Body of pancreas (tissue), 4 donors: ENCODE results near the gene SMC1A. TPM values are rescaled to one million over a fixed set of nuclear protein-coding genes. Genes with fewer than 3 reads are reported as not detected.
"Not testable (repeated sequence)": the region's sequence is repeated elsewhere in the genome, so short reads cannot be mapped to it uniquely, and the experiment has no call there.

Experiments used
- ATAC-seq: fragments of 150-250 bp; one replicate; pipeline ENCODE4 v1.9.1; 2016
- DNase-seq, 4 donors: peaks; one replicate each; pipeline ENCODE4 v3.0.0-alpha.2; 2019
- H3K27ac ChIP-seq, 4 donors: fragments of 200-600 bp; sonication (generic); 1 replicate in 3 of 4; 2 replicates in 1 of 4; pipeline versions ENCODE4 v1.5.1 to v1.6.1; 2016 to 2019; ENCODE audit warnings: mild to moderate bottlenecking in 1 of 4, mixed read lengths in 1 of 4, moderate library complexity in 1 of 4
- H3K27me3 ChIP-seq, 2 donors: fragments of 200-600 bp; sonication (generic); one replicate each; pipeline ENCODE4 v1.6.0; 2016; ENCODE audit warnings: mild to moderate bottlenecking in 1 of 2
- H3K36me3 ChIP-seq, 2 donors: fragments of 200-600 bp; sonication (generic); replicated peaks in 1 of 2; 2 replicates each; pipeline ENCODE4 v1.5.1; 2016; ENCODE audit warnings: low read depth in 2 of 2; ENCODE audit not compliant: insufficient read depth in 1 of 2
- H3K4me1 ChIP-seq: fragments of 200-600 bp; sonication (generic); one replicate; pipeline ENCODE4 v1.6.0; 2016
- H3K4me3 ChIP-seq, 2 donors: fragments of 200-600 bp; sonication (generic); 1 replicate in 1 of 2; 2 replicates in 1 of 2; pipeline ENCODE4 v1.5.1; 2016 to 2019
- H3K9me3 ChIP-seq, 3 donors: fragments of 200-600 bp; sonication (generic); 1 replicate in 2 of 3; 2 replicates in 1 of 3; pipeline ENCODE4 v1.5.1; 2016
- POLR2A ChIP-seq, 3 donors: fragments of 450-650 bp; IDR thresholded peaks; one replicate each; pipeline ENCODE4 v1.6.1; 2016; ENCODE audit warnings: antibody characterized with exemption in 3 of 3, mild to moderate bottlenecking in 2 of 3
- WGBS, 2 donors: methylation state at CpG; one replicate each; pipeline ENCODE4 v1.1.5; 2017; 5-methylcytosine and 5-hydroxymethylcytosine counted together
- intact Hi-C: fragments of 100-400 bp; cut with DNase I; formaldehyde crosslinking; loops from one replicate; pipeline ENCODE4 v1.15.1; 2023
- total RNA-seq, 2 donors: library from RNA; depleted of rRNA; stranded (reverse); fragments of >200 nt; gene quantifications; one replicate each; pipeline ENCODE4 v1.1.0, GENCODE V29; 2016
- TF ChIP-seq, protein P1 (sequence below), 7 experiments: fragments of 450-650 bp in 4 of 7; fragments of 200-600 bp in 3 of 7; sonication (generic) in 3 of 7; IDR thresholded peaks; one replicate each; pipeline ENCODE4 v1.5.1; 2016 to 2019; ENCODE audit warnings: antibody characterized with exemption in 7 of 7

The SMC1A gene
- total RNA-seq, 2 donors from 2014 or later: 24.6 to 38.6 TPM

DNA sequence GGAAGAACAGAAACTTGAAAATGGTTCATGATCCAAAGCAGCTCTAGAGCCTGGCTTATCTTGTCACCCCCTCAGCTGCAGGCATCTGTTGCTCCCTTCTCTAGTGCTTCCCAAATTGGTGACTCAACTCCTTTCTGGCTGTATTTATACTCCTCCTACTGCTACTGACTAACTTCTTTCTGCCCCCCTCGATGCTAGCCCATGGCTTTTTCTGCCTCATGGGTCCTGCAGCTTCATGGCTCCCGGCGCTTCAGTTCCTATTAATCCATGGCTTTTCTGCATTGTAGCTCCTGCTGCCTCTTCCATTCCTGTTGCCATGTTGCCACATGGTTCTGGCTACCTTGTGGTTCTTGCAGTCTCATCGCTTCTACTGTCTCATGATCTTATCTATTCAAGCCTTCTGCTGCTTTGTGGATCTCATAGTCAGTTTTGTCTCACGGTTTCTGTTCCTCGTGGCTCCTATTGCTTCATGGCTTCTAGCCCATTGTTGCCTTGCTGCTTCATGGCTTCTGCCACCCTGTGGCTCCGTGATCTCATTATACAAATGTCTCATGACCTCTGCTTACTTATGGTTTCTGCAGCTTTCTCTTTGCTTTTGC lies 48.1 kb downstream of the SMC1A start:
- intact Hi-C loops: no loop called here
- Histone ChIP-seq H3K27me3 (no peaks in the 10 kb centered on the region), H3K4me3 (no peak overlapping the region), H3K27ac (no peak overlapping the region), H3K4me1 (no peaks in the 10 kb centered on the region), H3K9me3 (no peaks in the 10 kb centered on the region), H3K36me3 (peaks cover 0 to 2% of the 10 kb centered on the region in 2 donors)
- no peak for ATAC-seq
- WGBS, 2 donors: 73 to 96% methylated on average over 3 to 7 of the region's 7 CpGs
- TF ChIP-seq POLR2A (IDR thresholded peaks at IDR 0.05): no peak
- TF ChIP-seq, protein P1, sequence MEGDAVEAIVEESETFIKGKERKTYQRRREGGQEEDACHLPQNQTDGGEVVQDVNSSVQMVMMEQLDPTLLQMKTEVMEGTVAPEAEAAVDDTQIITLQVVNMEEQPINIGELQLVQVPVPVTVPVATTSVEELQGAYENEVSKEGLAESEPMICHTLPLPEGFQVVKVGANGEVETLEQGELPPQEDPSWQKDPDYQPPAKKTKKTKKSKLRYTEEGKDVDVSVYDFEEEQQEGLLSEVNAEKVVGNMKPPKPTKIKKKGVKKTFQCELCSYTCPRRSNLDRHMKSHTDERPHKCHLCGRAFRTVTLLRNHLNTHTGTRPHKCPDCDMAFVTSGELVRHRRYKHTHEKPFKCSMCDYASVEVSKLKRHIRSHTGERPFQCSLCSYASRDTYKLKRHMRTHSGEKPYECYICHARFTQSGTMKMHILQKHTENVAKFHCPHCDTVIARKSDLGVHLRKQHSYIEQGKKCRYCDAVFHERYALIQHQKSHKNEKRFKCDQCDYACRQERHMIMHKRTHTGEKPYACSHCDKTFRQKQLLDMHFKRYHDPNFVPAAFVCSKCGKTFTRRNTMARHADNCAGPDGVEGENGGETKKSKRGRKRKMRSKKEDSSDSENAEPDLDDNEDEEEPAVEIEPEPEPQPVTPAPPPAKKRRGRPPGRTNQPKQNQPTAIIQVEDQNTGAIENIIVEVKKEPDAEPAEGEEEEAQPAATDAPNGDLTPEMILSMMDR (IDR thresholded peaks at IDR 0.05): no peak
- DNase-seq: peak in 1 of 4 donors; percentile 11

DNA sequence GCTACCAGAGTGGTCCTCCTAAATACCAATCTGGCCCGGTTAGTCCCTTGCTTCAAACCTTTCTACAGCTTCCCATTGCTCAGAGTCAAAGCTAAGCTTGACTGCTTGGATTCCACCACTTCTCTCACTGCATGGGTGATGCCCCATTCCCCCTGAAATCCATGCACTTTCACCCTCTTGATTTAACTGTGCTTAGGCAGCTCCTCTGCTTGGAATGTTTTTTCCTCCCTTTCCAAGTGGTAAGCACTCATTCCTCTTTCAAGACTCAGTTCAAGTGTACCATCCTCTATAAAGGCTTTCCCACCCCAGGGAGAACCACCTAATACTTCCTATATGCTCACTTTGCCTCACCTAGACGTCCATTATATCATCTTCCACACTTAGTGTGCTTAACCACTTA lies 49.1 kb downstream of the SMC1A start:
- 53 to 59% methylated on average over 2 of the region's 2 CpGs for WGBS, 2 donors
- ATAC-seq: no peak

DNA sequence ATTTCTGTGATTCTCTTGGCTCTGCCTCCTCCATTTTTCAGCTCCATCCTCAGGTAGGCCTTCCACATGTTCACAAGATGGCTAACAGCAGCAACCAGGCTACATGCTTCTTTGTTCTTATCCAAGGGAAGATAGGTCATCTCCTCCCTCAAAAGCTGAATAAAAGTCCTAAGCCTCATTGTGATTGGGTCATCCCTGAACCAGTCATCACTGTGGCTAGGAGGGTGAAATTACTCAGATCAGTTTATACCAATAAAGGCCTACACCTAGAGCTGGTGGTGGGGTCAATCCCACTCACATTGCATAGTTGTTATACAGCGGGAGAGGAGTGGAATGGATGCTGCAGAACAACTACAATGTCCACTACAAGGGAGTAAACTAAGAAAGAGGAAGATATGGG lies 56.0 kb downstream of the SMC1A start:
- H3K27me3 ChIP-seq, H3K4me3 ChIP-seq, DNase-seq, H3K36me3 ChIP-seq, H3K9me3 ChIP-seq, H3K27ac ChIP-seq, H3K4me1 ChIP-seq, intact Hi-C loops, ATAC-seq: not testable (repeated sequence)
- WGBS, 2 donors: 90 to 100% methylated on average over 1 of the region's 1 CpG

More for the DNA sequence above, 49.1 kb downstream of the SMC1A start:
- Histone ChIP-seq H3K27me3 (no peaks in the 10 kb centered on the region), H3K36me3 (no peaks in the 10 kb centered on the region), H3K4me3 (no peak overlapping the region), H3K4me1 (no peaks in the 10 kb centered on the region), H3K27ac (no peak overlapping the region), H3K9me3 (no peaks in the 10 kb centered on the region)
- DNase-seq: no peak
- intact Hi-C loops: no loop called here
- TF ChIP-seq POLR2A (IDR thresholded peaks at IDR 0.05): no peak
- TF ChIP-seq, protein P1 (IDR thresholded peaks at IDR 0.05): no peak

DNA sequence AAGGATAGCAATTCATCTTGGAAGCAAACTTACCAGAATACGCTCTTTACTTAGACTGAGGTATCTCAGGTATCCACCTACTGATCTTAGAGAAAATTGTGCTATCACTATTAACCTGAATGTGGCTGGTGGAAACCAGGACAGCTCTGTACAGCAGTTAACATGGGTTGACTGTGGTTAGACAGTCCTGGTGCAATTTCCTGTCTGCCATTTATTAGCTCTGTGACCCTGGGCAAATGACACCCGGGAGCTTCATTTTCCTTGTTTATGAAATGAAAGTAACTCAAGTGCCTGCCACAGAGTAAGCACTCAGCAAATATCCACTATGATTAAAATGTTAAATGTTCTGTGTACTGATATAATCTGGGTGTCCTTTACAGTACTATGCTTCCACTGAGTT lies 60.0 kb downstream of the SMC1A start:
- H3K36me3 ChIP-seq: no peaks in the 10 kb centered on the region
- H3K9me3 ChIP-seq: no peaks in the 10 kb centered on the region
- H3K27me3 ChIP-seq: no peaks in the 10 kb centered on the region
- ATAC-seq (no peak), DNase-seq (peak in 1 of 4 donors; percentile 2)
- no peak overlapping the region for H3K27ac ChIP-seq
- no peak for TF ChIP-seq POLR2A (IDR thresholded peaks at IDR 0.05)
- TF ChIP-seq, protein P1 (IDR thresholded peaks at IDR 0.05): no peak
- no peak overlapping the region for H3K4me3 ChIP-seq
- H3K4me1 ChIP-seq: no peaks in the 10 kb centered on the region
- WGBS, 2 donors: 75 to 78% methylated on average over 2 of the region's 2 CpGs
- intact Hi-C loops: no loop called here

DNA sequence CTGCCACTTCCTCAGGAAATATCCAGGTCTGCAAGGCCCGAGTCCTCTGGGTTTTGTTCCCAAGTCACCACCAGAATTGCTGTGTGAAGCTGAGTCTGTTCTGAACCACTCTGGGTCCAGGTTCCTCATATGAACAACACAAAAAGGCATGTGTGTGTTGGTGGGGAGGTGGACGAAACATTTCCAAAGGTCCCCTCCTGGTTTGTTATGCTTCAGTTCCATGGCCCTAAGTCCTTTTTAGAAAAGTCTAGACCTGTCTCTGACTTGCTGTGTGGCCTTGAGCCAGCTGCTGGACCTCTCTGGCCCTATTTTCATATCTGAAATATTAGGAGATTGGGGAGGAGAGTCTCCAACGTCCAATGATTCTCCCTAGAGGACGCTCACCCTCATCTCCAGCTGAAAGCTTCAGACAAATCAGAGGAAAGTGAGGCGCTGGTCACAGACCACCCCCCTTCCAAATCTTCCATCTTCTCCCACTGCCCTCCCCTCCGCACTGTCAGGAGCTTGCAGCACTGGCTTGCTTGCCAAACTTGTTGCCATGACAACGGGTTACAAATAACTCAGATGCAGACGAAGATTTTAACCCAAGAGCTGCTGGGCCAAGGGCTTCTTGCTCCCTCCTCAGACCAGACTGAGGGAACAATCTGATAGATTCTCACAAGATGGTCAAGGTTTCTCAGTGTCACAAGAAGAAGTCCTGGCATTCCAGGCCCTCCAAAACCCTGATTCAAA lies 64.5 kb downstream of the SMC1A start:
- DNase-seq: peak in 2 of 4 donors; percentile 2 to 8
- Histone ChIP-seq H3K4me1 (no peaks in the 10 kb centered on the region), H3K9me3 (no peaks in the 10 kb centered on the region), H3K4me3 (no peak overlapping the region), H3K36me3 (no peaks in the 10 kb centered on the region), H3K27ac (no peak overlapping the region), H3K27me3 (no peaks in the 10 kb centered on the region)
- ATAC-seq: no peak
- intact Hi-C loops: no loop called here
- WGBS, 2 donors: 7 to 20% methylated on average over 3 to 7 of the region's 8 CpGs
- TF ChIP-seq, protein P1 (IDR thresholded peaks at IDR 0.05): no peak
- TF ChIP-seq POLR2A (IDR thresholded peaks at IDR 0.05): no peak
